Mesothelial cell of epicardium (in vitro differentiated cells): ENCODE results near the gene MYL3. TPM values are rescaled to one million over a fixed set of nuclear protein-coding genes. Genes with fewer than 3 reads are reported as not detected.
"Not testable (repeated sequence)": the region's sequence is repeated elsewhere in the genome, so short reads cannot be mapped to it uniquely, and the experiment has no call there.

ENCODE experiments used
- DNase-seq, 2 experiments: peaks; one replicate each; pipeline ENCODE4 v3.0.0; 2021; ENCODE audit warnings: low spot score in 2 of 2; ENCODE audit not compliant: unreplicated experiment in 2 of 2
- H3K27ac Mint-ChIP-seq: 2 replicates; pipeline ENCODE4 v1.8.0; 2021; ENCODE audit warnings: mixed read lengths
- H3K27me3 Mint-ChIP-seq: 2 replicates; pipeline ENCODE4 v1.8.0; 2021; ENCODE audit warnings: low read depth, mixed read lengths
- H3K36me3 Mint-ChIP-seq: 2 replicates; pipeline ENCODE4 v1.8.0; 2021; ENCODE audit warnings: mixed read lengths
- H3K4me1 Mint-ChIP-seq: 2 replicates; pipeline ENCODE4 v1.8.0; 2021; ENCODE audit warnings: mixed read lengths
- H3K4me3 Mint-ChIP-seq: 2 replicates; pipeline ENCODE4 v1.8.0; 2021; ENCODE audit warnings: mild to moderate bottlenecking, moderate library complexity, mixed read lengths
- H3K9me3 Mint-ChIP-seq: 2 replicates; pipeline ENCODE4 v1.8.0; 2021; ENCODE audit warnings: mixed read lengths
- total RNA-seq: library from RNA; stranded (reverse); gene quantifications from 3 replicates; pipeline ENCODE4 v1.2.1, GENCODE V29; 2021
- TF ChIP-seq, protein P1 (sequence below): fragments of 200-600 bp; sonication (generic); IDR thresholded peaks from one replicate; pipeline ENCODE4 v1.5.0; 2021; ENCODE audit warnings: antibody characterized with exemption; ENCODE audit not compliant: unreplicated experiment

The MYL3 gene
- total RNA-seq = 5.2 to 6.8 TPM (median 5.3 TPM) in 3 replicates

- no peak for DNase-seq
- Mint-ChIP-seq H3K4me1 (peaks cover 14% of the 10 kb centered on the region), H3K27me3 (no peaks in the 10 kb centered on the region), H3K4me3 (no peak within 1 kb of the TSS), H3K27ac (no peak within 1 kb of the TSS), H3K36me3 (no peaks in the 10 kb centered on the region), H3K9me3 (no peaks in the 10 kb centered on the region)
- TF ChIP-seq, protein P1, sequence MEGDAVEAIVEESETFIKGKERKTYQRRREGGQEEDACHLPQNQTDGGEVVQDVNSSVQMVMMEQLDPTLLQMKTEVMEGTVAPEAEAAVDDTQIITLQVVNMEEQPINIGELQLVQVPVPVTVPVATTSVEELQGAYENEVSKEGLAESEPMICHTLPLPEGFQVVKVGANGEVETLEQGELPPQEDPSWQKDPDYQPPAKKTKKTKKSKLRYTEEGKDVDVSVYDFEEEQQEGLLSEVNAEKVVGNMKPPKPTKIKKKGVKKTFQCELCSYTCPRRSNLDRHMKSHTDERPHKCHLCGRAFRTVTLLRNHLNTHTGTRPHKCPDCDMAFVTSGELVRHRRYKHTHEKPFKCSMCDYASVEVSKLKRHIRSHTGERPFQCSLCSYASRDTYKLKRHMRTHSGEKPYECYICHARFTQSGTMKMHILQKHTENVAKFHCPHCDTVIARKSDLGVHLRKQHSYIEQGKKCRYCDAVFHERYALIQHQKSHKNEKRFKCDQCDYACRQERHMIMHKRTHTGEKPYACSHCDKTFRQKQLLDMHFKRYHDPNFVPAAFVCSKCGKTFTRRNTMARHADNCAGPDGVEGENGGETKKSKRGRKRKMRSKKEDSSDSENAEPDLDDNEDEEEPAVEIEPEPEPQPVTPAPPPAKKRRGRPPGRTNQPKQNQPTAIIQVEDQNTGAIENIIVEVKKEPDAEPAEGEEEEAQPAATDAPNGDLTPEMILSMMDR = no peak
Measured at GRCh38 chr3:46863261-46863782, at the start of gene MYL3. MYL3 (minus strand) TSS chr3:46863444; CDS start chr3:46863390, 54 bp downstream.

DNA sequence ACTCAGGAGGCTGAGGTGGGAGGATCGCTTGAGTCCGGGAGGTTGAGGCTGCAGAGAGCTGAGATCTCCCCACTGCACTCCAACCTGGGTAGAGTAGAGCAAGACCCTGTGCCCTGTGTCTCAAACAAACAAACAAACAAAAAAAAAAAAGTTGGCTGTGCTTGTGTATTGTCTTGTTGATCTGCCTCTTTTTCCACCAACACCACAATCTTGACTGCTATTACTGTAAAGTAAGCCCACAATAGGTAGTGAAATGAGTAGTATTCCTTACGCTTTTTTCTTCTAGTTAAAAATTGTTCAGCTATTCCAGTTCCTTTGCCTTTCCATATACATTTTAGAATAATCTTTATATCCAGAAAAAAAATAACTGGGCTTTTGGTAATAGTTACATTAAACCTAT lies 49.7 kb upstream of the MYL3 start:
- H3K4me3 Mint-ChIP-seq = no peak overlapping the region
- peaks cover 9% of the 10 kb centered on the region for H3K9me3 Mint-ChIP-seq
- H3K27me3 Mint-ChIP-seq = no peaks in the 10 kb centered on the region
- peaks cover 13% of the 10 kb centered on the region for H3K4me1 Mint-ChIP-seq
- H3K36me3 Mint-ChIP-seq = peaks cover 18% of the 10 kb centered on the region
- DNase-seq = no peak
- no peak overlapping the region for H3K27ac Mint-ChIP-seq
- TF ChIP-seq, protein P1 = no peak

- not testable (repeated sequence) for H3K36me3 Mint-ChIP-seq, H3K9me3 Mint-ChIP-seq, H3K27ac Mint-ChIP-seq, H3K4me3 Mint-ChIP-seq, H3K27me3 Mint-ChIP-seq, DNase-seq
- H3K4me1 Mint-ChIP-seq = peaks cover 13% of the 10 kb centered on the region
Measured at GRCh38 chr3:46910914-46911313, 47.7 kb upstream of the MYL3 start.

DNA sequence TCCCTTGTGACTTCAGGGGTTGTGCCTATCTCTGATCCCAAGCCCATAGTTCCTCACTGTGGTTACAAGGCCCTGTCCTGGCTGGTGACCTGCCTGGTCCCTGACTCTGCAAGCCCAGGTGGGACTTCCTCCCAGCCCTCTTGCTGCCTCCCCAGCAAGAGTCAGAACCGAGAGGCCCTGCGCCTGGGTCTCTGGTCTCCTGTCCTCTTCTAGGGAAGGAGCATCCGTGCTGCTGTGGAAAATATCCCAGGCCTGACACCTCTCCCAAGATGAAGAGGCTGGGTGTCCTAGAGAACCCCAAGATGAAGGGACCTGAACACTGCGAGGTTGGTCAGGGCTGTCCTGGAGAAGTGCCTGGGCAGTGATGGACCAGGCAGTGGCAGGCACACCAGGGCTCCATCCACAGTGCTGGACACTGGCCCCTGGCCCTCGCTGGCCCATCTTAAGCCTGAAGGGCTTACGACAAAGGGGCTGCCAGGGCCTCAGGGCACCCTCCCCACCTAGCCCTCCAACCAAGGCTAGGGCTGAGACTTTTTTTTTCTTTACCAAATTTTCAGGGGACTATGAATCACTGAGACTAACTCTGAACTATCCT lies 47.0 kb upstream of the MYL3 start:
- Mint-ChIP-seq H3K4me1 (peaks cover 13% of the 10 kb centered on the region), H3K27ac (no peak overlapping the region)
- DNase-seq = no peak

DNA sequence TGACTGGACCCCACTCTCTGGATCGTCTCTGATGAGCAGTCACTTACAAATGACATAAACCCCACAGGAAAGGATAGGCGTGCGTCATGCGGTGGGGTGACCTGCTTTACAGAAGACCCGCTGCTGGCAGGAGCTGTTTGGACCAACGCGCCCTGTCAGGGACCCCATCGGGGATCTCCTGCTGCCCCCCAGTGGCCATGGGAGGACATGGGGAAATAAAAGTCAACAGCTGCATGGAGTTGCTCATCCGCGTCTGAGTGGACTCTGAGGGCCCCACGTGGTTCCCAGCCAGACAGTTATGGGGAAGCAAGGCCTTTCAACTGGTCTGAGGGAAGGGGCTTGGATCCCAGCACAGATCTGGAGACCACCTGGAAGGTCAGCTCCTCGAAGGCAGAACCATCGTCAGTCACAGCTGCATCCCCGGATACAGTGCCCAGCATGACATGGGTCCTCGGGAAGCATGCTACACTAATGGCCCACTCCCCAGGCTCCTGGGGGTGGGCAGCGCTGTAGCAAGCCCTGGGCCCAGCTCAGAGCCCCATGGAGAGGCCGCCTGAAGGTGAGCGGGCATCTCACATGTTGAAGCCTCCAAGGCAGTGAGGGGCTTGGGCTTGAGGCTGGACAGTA lies 46.4 kb upstream of the MYL3 start:
- H3K4me1 Mint-ChIP-seq = peaks cover 13% of the 10 kb centered on the region
- TF ChIP-seq, protein P1 = peak; percentile 74
- H3K27me3 Mint-ChIP-seq = no peaks in the 10 kb centered on the region
- no peaks in the 10 kb centered on the region for H3K36me3 Mint-ChIP-seq
- DNase-seq = peak; percentile 72 to 83
- H3K9me3 Mint-ChIP-seq = no peaks in the 10 kb centered on the region
- H3K4me3 Mint-ChIP-seq = no peak overlapping the region
- no peak overlapping the region for H3K27ac Mint-ChIP-seq

More for the DNA sequence above, 47.0 kb upstream of the MYL3 start:
- H3K27me3 Mint-ChIP-seq = no peaks in the 10 kb centered on the region
- H3K36me3 Mint-ChIP-seq = no peaks in the 10 kb centered on the region
- TF ChIP-seq, protein P1 = no peak
- no peak overlapping the region for H3K4me3 Mint-ChIP-seq
- H3K9me3 Mint-ChIP-seq = no peaks in the 10 kb centered on the region

GRCh38 chr3:46908986-46909534 lies 45.8 kb upstream of the MYL3 start:
- Mint-ChIP-seq H3K9me3 (no peaks in the 10 kb centered on the region), H3K4me3 (no peak overlapping the region), H3K4me1 (peaks cover 12% of the 10 kb centered on the region), H3K36me3 (no peaks in the 10 kb centered on the region), H3K27ac (no peak overlapping the region), H3K27me3 (no peaks in the 10 kb centered on the region)
- TF ChIP-seq, protein P1 = no peak
- DNase-seq = no peak
